ENCODE measurements around the gene ZNF501. TPM values are rescaled to one million over a fixed set of nuclear protein-coding genes. Genes with fewer than 3 reads are reported as not detected.
A peak's percentile ranks its signal among the peaks of the same experiment; 100 is the strongest.

Gene ZNF501
- 1 to 10 TPM; 1.8 to 3.3 (median 2.3) TPM for polyA plus RNA-seq

DNA sequence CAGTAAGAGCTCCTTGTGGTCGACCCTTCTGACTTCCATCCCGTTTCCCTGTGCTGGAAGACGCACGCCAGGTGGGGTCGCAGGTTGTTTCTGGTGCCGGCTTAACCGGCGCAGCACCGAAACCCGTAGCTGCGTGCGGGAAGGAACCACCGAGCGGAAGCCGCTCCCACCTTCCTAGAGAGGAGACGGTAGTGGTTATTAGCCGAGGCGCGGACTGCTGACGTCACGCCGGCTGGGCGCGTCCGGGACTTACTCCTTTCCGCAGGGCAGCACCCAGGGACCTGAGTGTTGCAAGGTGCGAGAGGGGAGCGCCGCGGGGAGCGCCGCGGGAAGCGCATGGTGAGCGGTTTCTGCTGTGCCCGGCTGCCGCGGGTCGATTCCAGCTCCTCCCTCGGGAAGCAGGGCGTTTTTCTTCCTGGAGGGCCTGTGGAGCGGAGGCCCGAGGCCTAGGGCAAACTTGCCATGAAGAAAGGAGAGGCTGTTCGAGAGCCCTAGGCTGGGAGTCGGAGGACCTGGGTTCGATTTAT, at the start of gene ZNF501:
Gene ZNF501, plus strand, starts transcription at position 252 of the 527 bp plus-strand sequence. CDS start 4,787 bp downstream, outside the sequence.
- H3K36me3 Mint-ChIP-seq, result peaks cover 56 to 65% (median 57%) of the 10 kb centered on the region in 3 donors

DNA sequence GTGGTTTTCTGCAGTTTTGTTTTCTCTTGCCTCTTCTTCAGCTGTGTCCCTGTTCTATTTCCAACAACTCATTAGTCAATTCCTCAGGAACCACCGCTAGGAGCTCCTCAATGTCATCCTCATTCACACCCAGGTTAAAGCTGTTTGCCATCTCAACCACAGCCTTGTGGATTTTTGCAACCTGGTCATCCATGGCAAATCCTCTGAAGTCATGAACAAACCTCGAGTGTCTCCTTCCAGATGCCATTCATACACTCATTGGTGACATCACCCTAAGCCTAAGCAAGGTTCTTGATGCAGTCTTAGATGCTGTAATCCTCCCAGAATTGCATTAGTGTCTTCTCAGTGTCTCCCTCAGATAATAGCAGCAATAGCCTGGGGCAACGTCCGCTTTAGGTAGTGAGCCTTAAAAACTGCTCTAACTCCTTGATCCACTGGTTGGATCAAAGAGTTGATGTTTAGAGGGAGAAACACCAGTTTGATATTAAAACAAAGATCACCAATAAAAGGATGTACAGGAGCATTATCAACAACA, 48.4 kb upstream of the ZNF501 start:
- Mint-ChIP-seq H3K4me1 (peaks cover 19 to 20% of the 10 kb centered on the region in 2 donors), H3K4me3 (no peak overlapping the region), H3K9me3 (peaks cover 0 to 19% (median 10%) of the 10 kb centered on the region in 6 donors), H3K27me3 (ENCODE audit: low read depth in 3 of 3) (peaks cover 2 to 3% (median 3%) of the 10 kb centered on the region in 3 donors), H3K36me3 (peaks cover 9 to 33% (median 30%) of the 10 kb centered on the region in 3 donors), H3K27ac (no peak overlapping the region)
- no peak for DNase-seq

More for the DNA sequence above, at the start of gene ZNF501:
- Mint-ChIP-seq H3K4me3 (peak within 1 kb of the TSS; percentile 92 to 95 (median 95)), H3K9me3 (peaks cover 54 to 90% (median 78%) of the 10 kb centered on the region in 6 donors), H3K27me3 (ENCODE audit: low read depth in 3 of 3) (peaks cover 2 to 7% (median 6%) of the 10 kb centered on the region in 3 donors), H3K27ac (peak within 1 kb of the TSS; percentile 81 to 94 (median 86)), H3K4me1 (peaks cover 17 to 30% of the 10 kb centered on the region in 2 donors)
- peak; percentile 80 to 85 (median 84) for DNase-seq

DNA sequence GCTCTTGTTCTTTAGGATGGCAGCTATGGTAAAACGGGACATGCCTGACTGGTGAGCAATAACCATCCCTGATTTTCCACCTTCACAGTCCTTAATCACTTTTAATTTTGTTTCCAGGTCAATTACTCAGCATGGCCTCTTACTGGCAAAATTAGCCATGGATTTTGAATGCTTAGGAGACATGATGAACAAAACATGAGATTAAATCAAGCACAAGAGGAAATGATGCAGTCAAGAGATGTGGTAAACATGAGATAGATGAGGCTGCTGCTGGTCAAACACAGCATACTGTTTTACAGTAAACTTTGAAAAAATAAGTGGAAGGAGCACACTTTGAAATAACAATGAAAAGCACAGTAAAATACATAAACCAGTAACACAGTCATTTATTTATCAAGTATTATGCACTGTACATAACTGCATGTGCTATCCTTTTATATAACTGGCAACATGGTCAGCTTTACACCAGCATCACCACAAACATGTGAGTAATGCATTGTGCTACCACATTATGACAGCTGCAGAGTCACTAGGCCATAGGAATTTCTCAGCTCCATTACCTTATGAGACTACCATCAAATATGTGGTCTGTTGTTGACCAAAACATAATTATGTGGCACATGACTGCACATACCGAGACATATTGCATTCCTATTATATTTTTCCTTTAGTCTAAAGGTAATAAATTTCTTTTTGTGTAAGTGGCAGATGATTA, 47.1 kb upstream of the ZNF501 start:
- no peak overlapping the region for H3K4me3 Mint-ChIP-seq
- H3K4me1 Mint-ChIP-seq, result peaks cover 20 to 25% of the 10 kb centered on the region in 2 donors
- H3K36me3 Mint-ChIP-seq, result peaks cover 9 to 30% (median 29%) of the 10 kb centered on the region in 3 donors
- no peak overlapping the region for H3K27ac Mint-ChIP-seq
- peaks cover 2 to 8% (median 3%) of the 10 kb centered on the region in 3 donors for H3K27me3 Mint-ChIP-seq (ENCODE audit: low read depth in 3 of 3)
- DNase-seq, result no peak
- H3K9me3 Mint-ChIP-seq, result peaks cover 2 to 22% (median 11%) of the 10 kb centered on the region in 6 donors

DNA sequence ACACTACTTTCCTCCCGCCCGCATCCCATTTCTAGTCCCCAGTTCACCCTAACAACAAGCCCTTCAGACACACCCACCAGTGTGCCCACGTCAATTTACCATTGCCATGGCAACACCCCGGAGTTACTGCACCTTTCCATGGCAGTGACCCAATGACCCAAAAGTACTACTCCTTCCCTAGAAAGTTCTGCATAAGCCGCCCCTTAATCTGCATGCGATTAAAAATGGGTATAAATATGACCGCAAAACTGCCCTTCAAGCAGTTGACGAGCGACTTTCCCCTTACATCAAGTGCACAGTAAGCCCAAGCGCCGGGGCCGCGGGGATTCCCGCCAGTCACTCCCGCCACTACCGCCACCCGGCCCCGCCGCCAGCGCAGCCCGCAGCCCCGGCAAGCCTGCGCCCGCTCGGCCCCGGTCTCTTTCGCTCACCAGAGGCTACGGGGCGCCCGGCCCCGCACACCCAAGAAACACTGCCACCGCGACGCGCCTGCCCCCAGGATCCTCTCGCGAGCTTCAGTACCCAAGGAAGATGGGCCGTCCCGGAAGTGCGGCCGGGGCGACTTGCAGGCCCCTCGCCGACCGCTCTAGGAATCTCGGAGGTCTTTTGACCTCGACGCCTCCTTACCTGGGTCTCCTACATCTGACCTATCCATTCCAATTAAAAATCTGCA, 44.2 kb upstream of the ZNF501 start:
- Mint-ChIP-seq H3K27ac (peak overlapping the region; percentile 71 to 96 (median 77)), H3K9me3 (peaks cover 2 to 27% (median 16%) of the 10 kb centered on the region in 6 donors), H3K36me3 (peaks cover 9 to 30% (median 29%) of the 10 kb centered on the region in 3 donors), H3K4me3 (peak overlapping the region; percentile 81 to 91 (median 86)), H3K4me1 (peaks cover 20 to 25% of the 10 kb centered on the region in 2 donors), H3K27me3 (ENCODE audit: low read depth in 3 of 3) (peaks cover 5 to 13% (median 8%) of the 10 kb centered on the region in 3 donors)
- DNase-seq, result peak; percentile 68 to 77 (median 77)

DNA sequence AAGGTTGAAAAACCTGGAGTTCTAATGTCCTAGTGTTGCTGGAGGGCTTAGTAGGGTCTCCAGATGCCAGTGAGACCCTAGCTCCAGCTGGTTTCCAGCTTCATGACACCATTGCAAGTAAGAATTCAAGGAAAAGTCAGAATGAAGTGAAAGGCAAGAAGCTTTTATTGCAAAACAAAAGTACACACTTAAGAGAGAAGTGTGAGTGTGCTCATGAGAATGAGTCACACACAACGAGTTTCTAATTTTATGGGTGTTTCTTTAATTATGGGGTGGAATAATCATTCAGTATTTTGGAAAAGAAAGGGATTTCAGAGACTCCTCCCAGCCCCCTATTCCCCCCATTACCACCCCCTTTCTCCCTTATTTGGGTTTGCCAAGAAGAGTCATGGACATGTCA, 41.5 kb upstream of the ZNF501 start:
- Mint-ChIP-seq H3K36me3 (peaks cover 3 to 19% (median 13%) of the 10 kb centered on the region in 3 donors), H3K27ac (no peak overlapping the region)

DNA sequence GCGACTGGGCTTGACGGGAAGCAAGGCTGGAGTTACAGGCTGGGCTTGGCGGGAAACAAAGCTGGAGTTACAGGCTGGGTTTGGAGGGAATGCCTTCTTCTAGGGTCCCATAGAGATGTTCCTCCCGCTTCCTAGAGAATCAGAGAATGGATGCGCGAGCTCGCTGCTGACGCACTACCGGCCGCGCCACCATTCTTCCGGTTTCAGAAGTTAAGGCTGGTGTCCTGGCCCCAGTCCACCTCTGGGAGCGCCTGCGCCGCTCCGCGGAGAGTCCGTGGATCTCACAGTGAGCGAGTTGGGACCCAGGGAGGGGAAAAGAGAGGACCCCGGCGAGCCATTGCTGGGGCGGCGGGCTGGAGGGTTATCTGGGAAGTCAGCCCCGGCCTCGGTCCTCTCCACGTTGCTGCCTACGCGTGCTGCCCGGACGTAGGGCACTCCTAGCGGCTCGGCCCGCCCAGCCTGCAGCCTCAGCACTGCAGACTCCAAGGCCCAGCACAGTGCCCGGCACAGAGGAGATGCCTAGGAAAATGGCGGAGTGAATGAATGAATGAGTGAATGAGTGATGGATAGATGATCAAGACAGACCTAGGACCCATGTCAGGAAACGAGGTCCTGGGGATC, 16.9 kb upstream of the ZNF501 start, which contains the start of gene ZNF502:
Gene ZNF502, plus strand, starts transcription at position 206 of the 621 bp plus-strand sequence. CDS start 7,602 bp downstream, outside the sequence.
- peak; percentile 65 to 73 (median 71) for DNase-seq
- peak within 1 kb of the TSS; percentile 88 to 95 (median 95) for H3K4me3 Mint-ChIP-seq
- H3K9me3 Mint-ChIP-seq, result peaks cover 25 to 46% (median 35%) of the 10 kb centered on the region in 6 donors
- peak within 1 kb of the TSS; percentile 62 to 90 (median 78) for H3K27ac Mint-ChIP-seq
- H3K4me1 Mint-ChIP-seq, result peaks cover 17% of the 10 kb centered on the region in 2 donors
- H3K36me3 Mint-ChIP-seq, result peaks cover 14 to 44% (median 44%) of the 10 kb centered on the region in 3 donors
- peaks cover 3 to 7% (median 6%) of the 10 kb centered on the region in 3 donors for H3K27me3 Mint-ChIP-seq (ENCODE audit: low read depth in 3 of 3)

More for the DNA sequence above, 41.5 kb upstream of the ZNF501 start:
- peaks cover 8 to 17% (median 13%) of the 10 kb centered on the region in 3 donors for H3K27me3 Mint-ChIP-seq (ENCODE audit: low read depth in 3 of 3)
- H3K4me1 Mint-ChIP-seq, result peaks cover 20 to 25% of the 10 kb centered on the region in 2 donors
- H3K4me3 Mint-ChIP-seq, result no peak overlapping the region
- H3K9me3 Mint-ChIP-seq, result peaks cover 2 to 19% (median 12%) of the 10 kb centered on the region in 6 donors
- no peak for DNase-seq

DNA sequence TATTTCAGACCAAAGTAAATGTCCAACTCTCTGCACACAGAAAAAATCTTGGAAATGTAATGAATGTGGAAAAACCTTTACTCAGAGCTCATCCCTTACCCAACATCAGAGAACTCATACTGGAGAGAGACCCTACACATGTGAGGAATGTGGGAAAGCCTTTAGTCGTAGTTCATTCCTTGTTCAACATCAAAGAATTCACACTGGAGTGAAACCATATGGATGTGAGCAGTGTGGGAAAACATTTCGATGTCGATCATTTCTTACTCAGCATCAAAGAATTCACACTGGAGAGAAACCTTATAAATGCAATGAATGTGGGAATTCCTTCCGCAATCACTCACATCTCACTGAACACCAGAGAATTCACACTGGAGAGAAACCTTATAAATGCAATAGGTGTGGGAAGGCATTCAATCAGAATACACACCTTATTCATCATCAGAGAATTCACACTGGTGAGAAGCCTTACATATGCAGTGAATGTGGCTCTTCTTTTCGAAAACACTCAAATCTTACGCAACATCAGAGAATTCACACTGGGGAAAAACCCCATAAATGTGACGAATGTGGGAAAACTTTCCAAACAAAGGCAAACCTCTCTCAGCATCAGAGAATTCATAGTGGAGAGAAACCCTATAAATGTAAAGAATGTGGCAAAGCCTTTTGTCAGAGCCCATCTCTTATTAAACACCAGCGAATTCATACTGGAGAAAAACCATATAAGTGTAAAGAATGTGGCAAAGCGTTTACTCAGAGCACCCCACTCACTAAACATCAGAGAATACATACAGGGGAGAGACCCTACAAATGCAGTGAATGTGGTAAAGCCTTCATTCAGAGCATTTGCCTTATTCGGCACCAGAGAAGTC, 8.0 kb upstream of the ZNF501 start:
- no peaks in the 10 kb centered on the region for H3K4me1 Mint-ChIP-seq
- H3K9me3 Mint-ChIP-seq, result peaks cover 55 to 96% (median 89%) of the 10 kb centered on the region in 6 donors
- H3K27me3 Mint-ChIP-seq (ENCODE audit: low read depth in 3 of 3), result peaks cover 5% of the 10 kb centered on the region in 3 donors
- H3K4me3 Mint-ChIP-seq, result no peak overlapping the region
- DNase-seq, result no peak
- no peak overlapping the region for H3K27ac Mint-ChIP-seq
- peaks cover 60 to 68% (median 64%) of the 10 kb centered on the region in 3 donors for H3K36me3 Mint-ChIP-seq

DNA sequence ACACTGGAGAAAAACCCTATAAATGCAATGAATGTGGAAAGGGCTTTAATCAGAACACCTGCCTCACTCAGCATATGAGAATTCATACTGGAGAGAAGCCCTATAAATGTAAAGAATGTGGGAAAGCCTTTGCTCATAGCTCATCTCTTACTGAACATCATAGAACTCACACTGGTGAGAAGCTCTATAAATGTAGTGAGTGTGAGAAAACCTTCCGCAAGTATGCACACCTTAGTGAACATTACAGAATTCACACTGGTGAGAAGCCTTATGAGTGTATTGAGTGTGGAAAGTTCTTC, 7.4 kb upstream of the ZNF501 start:
- peaks cover 56 to 63% (median 59%) of the 10 kb centered on the region in 3 donors for H3K36me3 Mint-ChIP-seq
- no peaks in the 10 kb centered on the region for H3K4me1 Mint-ChIP-seq
- no peak overlapping the region for H3K4me3 Mint-ChIP-seq
- H3K9me3 Mint-ChIP-seq, result peaks cover 57 to 92% (median 86%) of the 10 kb centered on the region in 6 donors
- H3K27ac Mint-ChIP-seq, result no peak overlapping the region
- peaks cover 5% of the 10 kb centered on the region in 3 donors for H3K27me3 Mint-ChIP-seq (ENCODE audit: low read depth in 3 of 3)
- DNase-seq, result no peak

DNA sequence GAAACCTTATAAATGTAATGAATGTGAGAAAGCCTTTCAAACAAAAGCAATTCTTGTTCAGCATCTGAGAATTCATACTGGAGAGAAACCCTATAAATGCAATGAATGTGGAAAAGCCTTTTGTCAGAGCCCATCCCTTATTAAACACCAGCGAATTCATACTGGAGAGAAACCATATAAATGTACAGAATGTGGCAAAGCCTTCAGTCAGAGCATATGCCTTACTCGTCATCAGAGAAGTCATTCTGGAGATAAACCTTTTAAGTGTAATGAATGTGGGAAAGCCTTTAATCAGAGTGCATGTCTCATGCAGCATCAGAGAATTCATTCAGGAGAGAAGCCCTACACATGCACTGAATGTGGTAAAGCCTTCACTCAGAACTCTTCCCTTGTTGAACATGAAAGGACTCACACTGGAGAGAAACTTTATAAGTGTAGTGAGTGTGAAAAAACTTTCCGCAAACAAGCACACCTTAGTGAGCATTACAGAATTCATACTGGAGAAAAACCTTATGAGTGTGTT, 5.3 kb downstream of the ZNF501 start:
- peaks cover 52 to 95% (median 84%) of the 10 kb centered on the region in 6 donors for H3K9me3 Mint-ChIP-seq
- DNase-seq, result no peak
- peaks cover 59 to 67% (median 60%) of the 10 kb centered on the region in 3 donors for H3K36me3 Mint-ChIP-seq
- H3K4me3 Mint-ChIP-seq, result no peak overlapping the region
- peaks cover 0 to 3% (median 1%) of the 10 kb centered on the region in 3 donors for H3K27me3 Mint-ChIP-seq (ENCODE audit: low read depth in 3 of 3)
- peaks cover 8 to 14% of the 10 kb centered on the region in 2 donors for H3K4me1 Mint-ChIP-seq
- H3K27ac Mint-ChIP-seq, result no peak overlapping the region

DNA sequence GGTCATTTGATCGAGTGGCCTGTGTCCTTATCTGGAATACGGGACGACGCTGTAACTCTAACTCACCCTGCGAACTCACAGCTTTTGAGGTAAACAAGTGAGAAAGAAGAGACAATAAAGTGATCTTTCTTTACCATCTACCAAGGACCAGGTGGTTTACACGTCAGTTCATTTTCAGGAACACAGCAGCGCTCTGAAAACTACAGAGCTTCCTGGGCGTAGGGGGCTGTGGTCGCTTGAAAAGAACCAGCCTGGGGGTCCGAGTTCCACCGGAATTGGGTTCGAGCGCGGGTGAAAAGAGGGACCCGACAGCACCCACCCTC, 31.6 kb downstream of the ZNF501 start:
- H3K36me3 Mint-ChIP-seq, result peaks cover 17 to 33% (median 25%) of the 10 kb centered on the region in 3 donors
- peaks cover 0 to 4% (median 1%) of the 10 kb centered on the region in 6 donors for H3K9me3 Mint-ChIP-seq
- peaks cover 4 to 7% (median 7%) of the 10 kb centered on the region in 3 donors for H3K27me3 Mint-ChIP-seq (ENCODE audit: low read depth in 3 of 3)
- no peak for DNase-seq
- peak overlapping the region; percentile 87 to 94 (median 90) for H3K27ac Mint-ChIP-seq
- H3K4me1 Mint-ChIP-seq, result peaks cover 33 to 51% of the 10 kb centered on the region in 2 donors
- peak overlapping the region; percentile 89 to 93 (median 92) for H3K4me3 Mint-ChIP-seq

DNA sequence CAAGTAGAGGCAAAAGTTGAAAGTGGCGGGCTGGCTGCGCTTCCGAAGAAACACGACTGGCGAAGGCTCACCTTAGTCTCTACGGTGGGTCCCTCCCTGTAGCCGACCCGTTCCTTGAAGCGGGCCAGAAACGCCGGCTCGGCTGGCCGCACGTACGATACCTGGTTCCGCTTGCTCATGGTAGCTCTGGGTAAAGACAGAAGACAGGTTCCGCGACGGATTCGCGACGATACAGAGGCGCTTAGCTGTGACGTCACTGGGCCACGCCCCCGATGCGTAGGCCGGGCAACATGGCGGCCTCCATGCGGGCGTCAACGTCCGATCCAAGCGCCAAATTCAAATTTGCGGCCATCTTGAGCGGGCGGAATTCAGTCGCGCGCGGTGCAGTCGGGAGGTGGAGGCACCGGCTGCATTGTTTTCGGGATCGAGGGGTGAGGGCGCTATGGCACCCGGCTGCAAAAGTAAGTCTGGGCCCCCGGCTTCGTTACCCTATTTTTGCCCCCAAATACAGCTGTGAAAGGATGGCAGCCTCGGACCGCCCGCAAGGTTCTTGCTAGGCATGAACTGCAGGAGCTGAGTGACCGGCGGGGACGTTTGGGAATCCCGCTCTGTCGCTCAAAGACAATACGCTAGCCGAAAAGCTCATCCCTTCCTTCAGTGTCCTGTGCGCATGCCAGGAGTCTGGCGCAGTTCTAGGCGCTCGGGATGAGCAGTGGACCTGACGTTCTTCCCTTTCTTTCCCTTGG, 32.2 kb downstream of the ZNF501 start, which contains the start of the genes KIAA1143 and KIF15:
Gene KIAA1143, minus strand, starts transcription at position 196 of the 746 bp plus-strand sequence. Its CDS starts 17 bp downstream, at position 179.
Gene KIF15, plus strand, starts transcription at position 371 of the 746 bp plus-strand sequence. Its CDS starts 72 bp downstream, at position 443.
- peak within 1 kb of the TSS; percentile 89 to 93 (median 92) for H3K4me3 Mint-ChIP-seq
- DNase-seq, result peak; percentile 93 to 94 (median 93)
- peaks cover 0 to 4% (median 1%) of the 10 kb centered on the region in 6 donors for H3K9me3 Mint-ChIP-seq
- H3K36me3 Mint-ChIP-seq, result peaks cover 17 to 29% (median 29%) of the 10 kb centered on the region in 3 donors
- peaks cover 33 to 51% of the 10 kb centered on the region in 2 donors for H3K4me1 Mint-ChIP-seq
- peaks cover 4 to 7% (median 7%) of the 10 kb centered on the region in 3 donors for H3K27me3 Mint-ChIP-seq (ENCODE audit: low read depth in 3 of 3)
- peak within 1 kb of the TSS; percentile 87 to 94 (median 90) for H3K27ac Mint-ChIP-seq

All from immature natural killer cell (primary cell).